Mesenchymal stem cell (in vitro differentiated cells and primary cell): Measurements from ENCODE around the gene SPATA16.
"Not testable (repeated sequence)": the region's sequence is repeated elsewhere in the genome, so short reads cannot be mapped to it uniquely, and the experiment has no call there.

Source experiments
- DNase-seq: peaks from one replicate; pipeline ENCODE4 v3.0.0-alpha.2; 2013
- H2AFZ ChIP-seq: one replicate; pipeline ENCODE4 v1.6.1; 2013; ENCODE audit warnings: low read depth, mild to moderate bottlenecking, control low read depth, inconsistent platforms, low read length, moderate library complexity
- H2AK5ac ChIP-seq: 2 replicates; pipeline ENCODE4 v1.6.1; 2013; ENCODE audit warnings: low read length, moderate library complexity, mild to moderate bottlenecking, inconsistent platforms; ENCODE audit not compliant: severe bottlenecking
- H2BK120ac ChIP-seq: one replicate; pipeline ENCODE4 v1.6.1; 2013; ENCODE audit warnings: low read depth, mild to moderate bottlenecking, inconsistent platforms, low read length, moderate library complexity
- H2BK12ac ChIP-seq, 2 experiments: one replicate each; pipeline ENCODE4 v1.6.1; 2013; ENCODE audit warnings: inconsistent platforms in 2 of 2, low read length in 2 of 2, mild to moderate bottlenecking in 2 of 2, moderate library complexity in 2 of 2, control low read depth in 1 of 2
- H2BK15ac ChIP-seq: one replicate; pipeline ENCODE4 v1.6.1; 2013; ENCODE audit warnings: mild to moderate bottlenecking, low read depth, inconsistent platforms; ENCODE audit not compliant: poor library complexity, severe bottlenecking
- H2BK5ac ChIP-seq: 2 replicates; pipeline ENCODE4 v1.6.1; 2013; ENCODE audit warnings: low read depth, mild to moderate bottlenecking, low read length, control low read depth, inconsistent platforms; ENCODE audit not compliant: poor library complexity, severe bottlenecking
- H3K14ac ChIP-seq, 2 experiments: one replicate each; pipeline ENCODE4 v1.6.1; 2013; ENCODE audit warnings: inconsistent platforms in 2 of 2, low read length in 2 of 2, control low read depth in 1 of 2, mild to moderate bottlenecking in 1 of 2, moderate library complexity in 1 of 2
- H3K18ac ChIP-seq, 2 experiments: one replicate each; pipeline ENCODE4 v1.6.1; 2013; ENCODE audit warnings: inconsistent platforms in 2 of 2, low read length in 2 of 2, control low read depth in 1 of 2, low read depth in 1 of 2, mild to moderate bottlenecking in 1 of 2
- H3K23ac ChIP-seq, 2 experiments: one replicate each; pipeline ENCODE4 v1.6.1; 2013; ENCODE audit warnings: inconsistent platforms in 2 of 2, low read length in 2 of 2, mild to moderate bottlenecking in 2 of 2, moderate library complexity in 2 of 2, control low read depth in 1 of 2
- H3K27ac ChIP-seq: 2 replicates; pipeline ENCODE4 v1.5.1; 2013; ENCODE audit warnings: mild to moderate bottlenecking, moderate library complexity, low read length, control low read depth, inconsistent platforms; ENCODE audit not compliant: poor library complexity, severe bottlenecking
- H3K27me3 ChIP-seq, 2 experiments: 2 replicates each; pipeline versions ENCODE4 v1.6.1 to v1.7.0; 2013; ENCODE audit warnings: low read length in 2 of 2, mild to moderate bottlenecking in 2 of 2, moderate library complexity in 2 of 2, control low read depth in 1 of 2, inconsistent platforms in 1 of 2; ENCODE audit not compliant: control insufficient read depth in 1 of 2, insufficient read depth in 1 of 2
- H3K36me3 ChIP-seq, 2 experiments: 2 replicates each; pipeline versions ENCODE4 v1.6.1 to v1.7.0; 2013; ENCODE audit warnings: low read length in 2 of 2, control low read depth in 1 of 2, inconsistent platforms in 1 of 2, low read depth in 1 of 2, mild to moderate bottlenecking in 1 of 2; ENCODE audit not compliant: insufficient read depth in 2 of 2, control insufficient read depth in 1 of 2
- H3K4ac ChIP-seq, 2 experiments: one replicate each; pipeline ENCODE4 v1.6.1; 2013; ENCODE audit warnings: inconsistent platforms in 2 of 2, low read length in 2 of 2, mild to moderate bottlenecking in 2 of 2, moderate library complexity in 2 of 2, control low read depth in 1 of 2, low read depth in 1 of 2
- H3K4me1 ChIP-seq: 2 replicates; pipeline ENCODE4 v1.6.1; 2013; ENCODE audit warnings: low read depth, low read length, control low read depth; ENCODE audit not compliant: control insufficient read depth, insufficient read depth
- H3K4me2 ChIP-seq: 2 replicates; pipeline ENCODE4 v1.6.1; 2013; ENCODE audit warnings: low read length, mild to moderate bottlenecking, inconsistent platforms; ENCODE audit not compliant: poor library complexity, severe bottlenecking
- H3K4me3 ChIP-seq, 2 experiments: 2 replicates each; pipeline versions ENCODE4 v1.5.1 to v1.7.0; 2013; ENCODE audit warnings: low read length in 2 of 2, mild to moderate bottlenecking in 2 of 2, control low read depth in 1 of 2, low read depth in 1 of 2; ENCODE audit not compliant: insufficient read depth in 1 of 2
- H3K79me1 ChIP-seq: replicated peaks from 2 replicates; pipeline ENCODE4 v1.6.1; 2013; ENCODE audit warnings: mild to moderate bottlenecking, control low read depth, low read length, inconsistent platforms; ENCODE audit not compliant: poor library complexity, severe bottlenecking
- H3K9ac ChIP-seq: 2 replicates; pipeline ENCODE4 v1.7.0; 2013; ENCODE audit warnings: mild to moderate bottlenecking, low read length, moderate library complexity
- H3K9me3 ChIP-seq: 2 replicates; pipeline ENCODE4 v1.7.0; 2013; ENCODE audit warnings: mild to moderate bottlenecking, low read length; ENCODE audit not compliant: control insufficient read depth
- H4K8ac ChIP-seq: one replicate; pipeline ENCODE4 v1.6.1; 2013; ENCODE audit warnings: inconsistent platforms, mild to moderate bottlenecking, low read length, moderate library complexity
- H4K91ac ChIP-seq: one replicate; pipeline ENCODE4 v1.6.1; 2013; ENCODE audit warnings: mild to moderate bottlenecking, low read length, inconsistent platforms
- WGBS: methylation state at CpG from one replicate; pipeline ENCODE4 v1.1.7; 2013; ENCODE audit warnings: mixed read lengths; 5-methylcytosine and 5-hydroxymethylcytosine counted together

Gene SPATA16

DNA sequence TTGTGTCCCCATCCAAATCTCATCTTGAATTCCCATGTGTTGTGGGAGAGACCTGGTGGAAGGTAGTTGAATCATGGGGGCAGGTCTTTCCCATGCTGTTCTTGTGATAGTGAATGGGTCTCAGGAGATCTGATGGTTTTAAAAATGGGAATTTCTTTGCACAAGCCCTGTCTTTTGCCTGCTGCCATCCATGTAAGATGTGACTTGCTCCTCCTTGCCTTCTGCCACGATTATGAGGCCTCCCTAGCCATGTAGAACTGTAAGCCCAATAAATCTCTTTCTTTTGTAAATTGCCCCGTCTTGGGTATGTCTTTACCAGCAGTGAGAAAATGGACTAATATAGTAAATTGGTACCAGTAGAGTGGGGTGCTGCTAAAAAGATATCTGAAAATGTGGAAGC lies 261.7 kb downstream of the SPATA16 start:
- not testable (repeated sequence) for H4K91ac ChIP-seq, H2AK5ac ChIP-seq, H3K9me3 ChIP-seq, H2BK12ac ChIP-seq, H2BK5ac ChIP-seq, H3K27ac ChIP-seq, H2BK15ac ChIP-seq, H3K79me1 ChIP-seq, H3K23ac ChIP-seq, H3K27me3 ChIP-seq, H3K4me1 ChIP-seq, H4K8ac ChIP-seq, H2BK120ac ChIP-seq, H3K4ac ChIP-seq, H3K9ac ChIP-seq, H3K4me2 ChIP-seq, H3K4me3 ChIP-seq, DNase-seq, H3K36me3 ChIP-seq, H3K18ac ChIP-seq, H3K14ac ChIP-seq, H2AFZ ChIP-seq
- 71% methylated on average over 2 of the region's 2 CpGs for WGBS

- no peak overlapping the region for H2BK5ac ChIP-seq
- no peak overlapping the region for H3K4me3 ChIP-seq
- no peak overlapping the region for H3K23ac ChIP-seq
- H2AFZ ChIP-seq: no peak overlapping the region
- H2BK15ac ChIP-seq: no peak overlapping the region
- no peak overlapping the region for H3K27ac ChIP-seq
- H3K79me1 ChIP-seq: no peaks in the 10 kb centered on the region
- peaks cover 0 to 1% of the 10 kb centered on the region in 2 experiments for H3K27me3 ChIP-seq
- no peaks in the 10 kb centered on the region for H3K4me1 ChIP-seq
- H3K14ac ChIP-seq: no peak overlapping the region
- H2BK12ac ChIP-seq: no peak overlapping the region
- H3K4me2 ChIP-seq: no peak overlapping the region
- H2BK120ac ChIP-seq: no peak overlapping the region
- no peaks in the 10 kb centered on the region for H3K9me3 ChIP-seq
- no peak overlapping the region for H2AK5ac ChIP-seq
- H3K36me3 ChIP-seq: no peaks in the 10 kb centered on the region
- no peak overlapping the region for H3K4ac ChIP-seq
- no peak overlapping the region for H4K8ac ChIP-seq
- WGBS: 4% methylated on average over 4 of the region's 4 CpGs
- DNase-seq: peak; percentile 74
- H3K9ac ChIP-seq: no peak overlapping the region
- H3K18ac ChIP-seq: no peak overlapping the region
- H4K91ac ChIP-seq: no peak overlapping the region
Measured at GRCh38 chr3:172877011-172877410, 264.0 kb downstream of the SPATA16 start.

- Histone ChIP-seq H4K91ac (no peak overlapping the region), H2BK12ac (no peak overlapping the region), H3K27ac (no peak overlapping the region), H2BK120ac (no peak overlapping the region), H3K4me1 (no peaks in the 10 kb centered on the region), H3K4ac (no peak overlapping the region), H3K36me3 (no peaks in the 10 kb centered on the region), H2AFZ (no peak overlapping the region), H2AK5ac (no peak overlapping the region), H3K9me3 (no peaks in the 10 kb centered on the region), H2BK15ac (no peak overlapping the region), H3K27me3 (peaks cover 0 to 8% of the 10 kb centered on the region in 2 experiments), H3K18ac (no peak overlapping the region), H4K8ac (no peak overlapping the region), H3K9ac (no peak overlapping the region), H3K23ac (no peak overlapping the region), H3K4me2 (no peak overlapping the region), H3K4me3 (no peak overlapping the region), H3K79me1 (no peaks in the 10 kb centered on the region), H2BK5ac (no peak overlapping the region), H3K14ac (no peak overlapping the region)
- DNase-seq: no peak
- 57% methylated on average over 2 of the region's 3 CpGs for WGBS
Measured at GRCh38 chr3:172876297-172876696, 264.7 kb downstream of the SPATA16 start.

DNA sequence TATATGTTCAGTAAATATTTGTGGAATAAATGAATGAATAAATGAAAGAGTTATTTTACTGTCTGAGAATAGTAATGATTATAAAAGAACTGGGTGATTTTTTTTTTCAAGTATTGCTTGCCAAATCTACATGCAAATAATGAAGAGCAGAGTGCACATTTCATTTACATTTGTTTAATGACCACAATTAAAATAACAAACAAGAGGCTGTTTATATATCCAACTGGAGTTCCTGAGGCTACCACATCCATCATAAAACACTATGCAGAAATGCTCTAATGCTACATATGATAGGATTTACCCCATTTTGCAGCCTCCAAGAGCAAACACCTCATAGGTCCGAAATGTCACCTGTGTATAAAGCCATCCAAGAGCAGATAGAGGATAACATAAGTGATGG lies 266.0 kb downstream of the SPATA16 start:
- Histone ChIP-seq H2BK120ac (no peak overlapping the region), H2AK5ac (no peak overlapping the region), H3K9ac (no peak overlapping the region), H3K27me3 (peaks cover 0 to 16% of the 10 kb centered on the region in 2 experiments), H2BK15ac (no peak overlapping the region), H2BK5ac (no peak overlapping the region), H3K4ac (no peak overlapping the region), H3K4me2 (no peak overlapping the region), H3K14ac (no peak overlapping the region), H3K9me3 (no peaks in the 10 kb centered on the region), H3K18ac (no peak overlapping the region), H3K36me3 (no peaks in the 10 kb centered on the region), H2BK12ac (no peak overlapping the region), H3K23ac (no peak overlapping the region), H3K4me1 (no peaks in the 10 kb centered on the region), H3K27ac (no peak overlapping the region), H2AFZ (no peak overlapping the region), H4K91ac (no peak overlapping the region), H3K79me1 (no peaks in the 10 kb centered on the region), H4K8ac (no peak overlapping the region), H3K4me3 (no peak overlapping the region)
- DNase-seq: no peak
- WGBS: 100% methylated on average over 1 of the region's 1 CpG
